ENCODE measurements around the gene NUDT4. TPM values are rescaled to one million over a fixed set of nuclear protein-coding genes. Genes with fewer than 3 reads are reported as not detected.

NUDT4 gene
- total RNA-seq, 2 experiments from 2014 or later, result 77.9 to 85.5 TPM

GRCh38 chr12:93441617-93442410 lies 64.1 kb downstream of the NUDT4 start, which contains the start of gene UBE2N:
UBE2N (minus strand) TSS chr12:93441947; CDS start chr12:93441884, 63 bp downstream.
- ChIA-PET POLR2A (interaction anchor here (0.6 to 1.6 kb wide), 4 partner anchors 15 to 149 kb away, joined by 4 to 11 read pairs (median 4); partner anchors contain the start of gene MRPL42), CTCF (interaction anchor here (0.9 to 1.7 kb wide), 3 partner anchors 18 to 659 kb away, joined by 3 read pairs; partner anchors contain the start of gene MRPL42)

- ChIA-PET POLR2A (interaction anchor here (0.6 to 1.6 kb wide), 4 partner anchors 16 to 148 kb away, joined by 4 to 11 read pairs (median 4); partner anchors contain the start of gene MRPL42), CTCF (interaction anchor here (0.7 to 1.7 kb wide), 4 partner anchors 18 to 658 kb away, joined by 3 read pairs; partner anchors contain the start of gene MRPL42)
Observed at GRCh38 chr12:93442411-93443340, 65.0 kb downstream of the NUDT4 start.

DNA sequence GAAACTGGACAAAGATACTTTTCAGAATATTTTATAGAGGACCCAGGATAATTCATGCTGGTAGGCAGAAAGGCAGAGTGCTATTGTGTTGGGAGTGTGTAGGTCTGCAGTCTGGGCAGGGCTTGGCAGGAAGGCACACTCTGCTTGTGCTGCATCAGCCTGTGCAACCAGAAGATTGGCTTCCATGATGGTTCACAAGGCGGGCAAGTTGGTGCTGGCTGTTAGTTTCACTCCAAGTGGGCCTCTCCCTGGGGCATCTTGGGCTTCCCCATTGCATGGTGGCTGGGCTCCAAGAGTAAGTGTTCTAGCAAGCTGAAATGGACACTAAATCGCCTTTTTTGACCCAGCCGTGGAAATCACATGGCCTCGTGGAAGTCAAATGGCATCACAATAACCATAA lies 65.9 kb downstream of the NUDT4 start:
- POLR2A ChIA-PET, result no interaction called here
- CTCF ChIA-PET, result interaction anchor here (0.7 to 1.2 kb wide), 2 partner anchors 24 to 59 kb away, joined by 3 read pairs; no protein-coding TSS in a partner anchor

- ChIA-PET CTCF (no interaction called here), POLR2A (no interaction called here)
Observed at GRCh38 chr12:93447555-93448290, 70.0 kb downstream of the NUDT4 start.

- ChIA-PET CTCF (interaction anchor here (0.7 kb wide), 1 partner anchor 48 kb away, joined by 3 read pairs; no protein-coding TSS in a partner anchor), POLR2A (no interaction called here)
Observed at GRCh38 chr12:93448796-93449195, 71.1 kb downstream of the NUDT4 start.

- ChIA-PET CTCF (interaction anchor here (0.7 kb wide), 1 partner anchor 48 kb away, joined by 3 read pairs; no protein-coding TSS in a partner anchor), POLR2A (no interaction called here)
Observed at GRCh38 chr12:93449277-93449676, 71.6 kb downstream of the NUDT4 start.

DNA sequence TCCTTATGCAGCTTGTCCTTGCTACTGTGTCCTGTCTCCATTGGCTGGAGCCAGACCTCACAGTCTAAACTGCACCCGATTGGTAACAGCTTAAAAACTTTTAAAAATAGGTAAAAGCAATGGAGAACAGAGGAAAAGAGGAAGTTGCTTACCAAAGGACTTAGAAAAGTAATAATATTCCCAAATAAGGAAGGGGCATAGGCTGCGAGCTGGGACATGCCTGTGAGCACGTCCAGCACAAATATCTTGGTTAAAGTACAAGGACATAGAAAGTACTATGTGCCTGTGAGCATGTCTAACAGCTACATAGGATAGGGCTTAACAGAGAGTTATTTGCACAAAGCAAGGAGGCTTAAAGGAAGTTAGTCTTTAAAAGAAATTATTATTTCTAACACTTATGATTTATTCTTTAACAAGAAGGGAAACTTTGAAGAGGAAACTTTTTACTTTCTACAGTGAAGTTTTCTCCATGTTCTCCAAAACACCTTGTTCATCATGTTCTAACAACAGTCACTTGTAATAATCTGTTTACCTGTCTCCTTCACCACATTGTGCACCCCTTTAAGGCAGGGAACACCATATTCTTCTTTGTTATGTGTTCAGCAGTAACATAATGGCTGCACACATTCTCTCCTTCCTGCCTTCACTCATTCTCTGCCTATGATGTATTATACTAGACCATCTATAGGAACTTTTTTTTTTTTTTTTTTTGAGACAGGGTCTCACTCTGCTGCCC lies 73.9 kb downstream of the NUDT4 start:
- CTCF ChIA-PET, result no interaction called here
- POLR2A ChIA-PET, result no interaction called here

DNA sequence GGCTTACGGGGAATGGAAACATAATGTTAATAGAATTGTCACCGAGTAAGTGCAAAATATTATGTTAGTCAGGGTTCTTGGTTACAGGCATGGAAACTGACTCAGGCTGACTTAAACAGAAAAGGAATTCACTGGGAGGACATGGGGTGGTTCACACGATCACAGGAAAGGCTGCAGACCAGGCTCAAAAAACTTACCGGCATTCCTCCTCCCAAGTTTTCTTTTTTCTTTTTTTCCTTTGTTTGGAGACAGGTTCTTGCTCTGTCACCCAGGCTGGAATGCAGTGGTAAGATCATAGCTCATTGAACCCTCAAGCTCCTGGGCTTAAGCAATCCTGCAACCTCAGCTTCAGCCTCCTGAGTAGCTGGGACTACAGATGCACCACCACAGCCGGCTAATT lies 75.9 kb downstream of the NUDT4 start:
- CTCF ChIA-PET, result interaction anchor here (0.6 kb wide), 1 partner anchor 106 kb away, joined by 4 read pairs; no protein-coding TSS in a partner anchor
- POLR2A ChIA-PET, result no interaction called here

DNA sequence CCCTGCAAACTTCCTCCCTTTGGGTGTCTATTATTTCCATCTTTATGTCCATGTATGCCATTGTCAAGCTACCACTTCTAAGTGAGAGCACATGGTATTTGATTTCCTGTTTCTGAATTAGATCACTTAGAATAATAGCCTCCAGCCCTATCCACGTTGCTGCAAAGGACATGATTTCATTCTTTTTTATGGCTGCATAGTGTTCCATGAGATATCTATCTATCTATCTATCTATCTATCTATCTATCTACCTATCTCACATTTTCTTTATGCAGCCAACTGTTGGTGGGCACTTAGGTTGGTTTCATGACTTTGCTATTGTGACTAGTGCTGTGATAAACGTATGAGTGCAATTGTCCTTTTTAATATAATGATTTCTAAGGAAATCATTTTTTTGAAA lies 78.4 kb downstream of the NUDT4 start:
- CTCF ChIA-PET, result no interaction called here

More for the DNA sequence above, 78.4 kb downstream of the NUDT4 start:
- POLR2A ChIA-PET, result no interaction called here

Other genes with a start within 250 kb of the NUDT4 start
- gene UBE2N, start 64.0 kb downstream of the NUDT4 start, total RNA-seq, result 100 to 1,000 TPM; 254 to 263 TPM
- gene MRPL42, start 89.6 kb downstream of the NUDT4 start, total RNA-seq, result 10 to 100 TPM; 85.2 to 87.6 TPM
- 10 to 100 TPM; 14.4 to 15.8 TPM for gene SOCS2, start 194.8 kb downstream of the NUDT4 start, total RNA-seq